Fibroblast of mammary gland (primary cell): Measurements from ENCODE around the gene SIPA1L2.

Experiments used
- DNase-seq: peaks from one replicate; pipeline ENCODE4 v3.0.0-alpha.2; 2010; ENCODE audit warnings: low read depth
- H3K4me3 ChIP-seq: 2 replicates; pipeline ENCODE4 v1.5.1; 2011; ENCODE audit warnings: low read depth, mild to moderate bottlenecking, low read length, moderate library complexity; ENCODE audit not compliant: control insufficient read depth
- TF ChIP-seq, protein P1 (sequence below): conservative IDR thresholded peaks from 2 replicates; pipeline ENCODE4 v1.5.1; 2011; ENCODE audit warnings: low read depth, low read length, inconsistent platforms; ENCODE audit not compliant: control insufficient read depth, insufficient read depth

Gene SIPA1L2

GRCh38 chr1:232669981-232670747 lies 40.2 kb upstream of the SIPA1L2 start:
- no peak for DNase-seq
- TF ChIP-seq, protein P1, sequence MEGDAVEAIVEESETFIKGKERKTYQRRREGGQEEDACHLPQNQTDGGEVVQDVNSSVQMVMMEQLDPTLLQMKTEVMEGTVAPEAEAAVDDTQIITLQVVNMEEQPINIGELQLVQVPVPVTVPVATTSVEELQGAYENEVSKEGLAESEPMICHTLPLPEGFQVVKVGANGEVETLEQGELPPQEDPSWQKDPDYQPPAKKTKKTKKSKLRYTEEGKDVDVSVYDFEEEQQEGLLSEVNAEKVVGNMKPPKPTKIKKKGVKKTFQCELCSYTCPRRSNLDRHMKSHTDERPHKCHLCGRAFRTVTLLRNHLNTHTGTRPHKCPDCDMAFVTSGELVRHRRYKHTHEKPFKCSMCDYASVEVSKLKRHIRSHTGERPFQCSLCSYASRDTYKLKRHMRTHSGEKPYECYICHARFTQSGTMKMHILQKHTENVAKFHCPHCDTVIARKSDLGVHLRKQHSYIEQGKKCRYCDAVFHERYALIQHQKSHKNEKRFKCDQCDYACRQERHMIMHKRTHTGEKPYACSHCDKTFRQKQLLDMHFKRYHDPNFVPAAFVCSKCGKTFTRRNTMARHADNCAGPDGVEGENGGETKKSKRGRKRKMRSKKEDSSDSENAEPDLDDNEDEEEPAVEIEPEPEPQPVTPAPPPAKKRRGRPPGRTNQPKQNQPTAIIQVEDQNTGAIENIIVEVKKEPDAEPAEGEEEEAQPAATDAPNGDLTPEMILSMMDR: no peak
- no peak overlapping the region for H3K4me3 ChIP-seq

- TF ChIP-seq, protein P1: no peak
- H3K4me3 ChIP-seq: peak overlapping the region; percentile 12
Observed at GRCh38 chr1:232667778-232668165, 37.8 kb upstream of the SIPA1L2 start.

GRCh38 chr1:232667094-232667777 lies 37.3 kb upstream of the SIPA1L2 start:
- TF ChIP-seq, protein P1: no peak
- no peak for DNase-seq
- peak overlapping the region; percentile 12 for H3K4me3 ChIP-seq

More at GRCh38 chr1:232667778-232668165, 37.8 kb upstream of the SIPA1L2 start:
- DNase-seq: peak; percentile 77

DNA sequence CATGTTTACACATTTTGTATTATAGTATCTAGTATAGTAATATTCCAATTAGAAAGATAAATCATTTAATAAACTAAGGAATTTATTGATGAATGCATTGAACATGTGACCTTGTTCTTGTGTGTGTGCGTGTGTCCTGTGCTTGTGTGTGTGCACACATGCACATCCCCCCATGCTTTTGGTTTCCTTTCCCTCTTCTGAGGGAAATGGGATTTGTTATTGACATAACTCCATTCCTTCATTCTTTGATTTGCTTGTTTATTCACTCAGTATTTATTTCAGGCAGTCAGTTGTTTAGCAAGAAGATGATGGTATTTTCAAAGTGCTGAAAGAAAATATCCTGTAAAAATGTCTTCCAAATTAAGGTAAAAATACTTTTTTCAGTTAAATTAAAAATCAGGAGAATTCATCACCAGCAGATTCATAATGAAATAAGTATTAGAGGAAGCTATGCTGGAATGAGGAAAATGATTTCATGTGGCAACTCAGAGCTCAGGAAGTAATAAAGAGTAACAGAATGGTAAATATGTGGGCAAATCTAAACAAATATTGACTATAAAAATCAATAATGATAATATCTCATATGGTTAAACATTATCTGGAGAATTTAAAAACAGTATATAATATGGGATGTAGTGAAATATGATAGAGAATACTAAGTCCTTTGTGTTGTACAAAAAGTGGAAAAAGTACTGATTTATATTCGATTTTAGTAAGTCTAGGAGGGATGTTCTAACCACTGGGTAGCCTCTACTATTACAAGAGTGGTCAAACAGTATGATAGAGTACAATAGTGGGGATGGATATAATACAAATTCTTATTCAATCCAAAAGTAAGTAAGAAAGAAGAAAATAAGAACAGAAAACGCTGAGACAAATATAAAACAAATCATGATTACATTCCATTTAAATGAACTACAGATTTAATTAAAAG lies 35.2 kb upstream of the SIPA1L2 start:
- H3K4me3 ChIP-seq: no peak overlapping the region

GRCh38 chr1:232662910-232663309 lies 33.0 kb upstream of the SIPA1L2 start:
- DNase-seq: no peak
- TF ChIP-seq, protein P1: no peak
- no peak overlapping the region for H3K4me3 ChIP-seq

More for the DNA sequence above, 35.2 kb upstream of the SIPA1L2 start:
- TF ChIP-seq, protein P1: no peak
- DNase-seq: no peak

GRCh38 chr1:232658386-232658785 lies 28.5 kb upstream of the SIPA1L2 start:
- DNase-seq: no peak
- TF ChIP-seq, protein P1: no peak
- no peak overlapping the region for H3K4me3 ChIP-seq
